ENCODE measurements around the gene FLOT2.

DNA sequence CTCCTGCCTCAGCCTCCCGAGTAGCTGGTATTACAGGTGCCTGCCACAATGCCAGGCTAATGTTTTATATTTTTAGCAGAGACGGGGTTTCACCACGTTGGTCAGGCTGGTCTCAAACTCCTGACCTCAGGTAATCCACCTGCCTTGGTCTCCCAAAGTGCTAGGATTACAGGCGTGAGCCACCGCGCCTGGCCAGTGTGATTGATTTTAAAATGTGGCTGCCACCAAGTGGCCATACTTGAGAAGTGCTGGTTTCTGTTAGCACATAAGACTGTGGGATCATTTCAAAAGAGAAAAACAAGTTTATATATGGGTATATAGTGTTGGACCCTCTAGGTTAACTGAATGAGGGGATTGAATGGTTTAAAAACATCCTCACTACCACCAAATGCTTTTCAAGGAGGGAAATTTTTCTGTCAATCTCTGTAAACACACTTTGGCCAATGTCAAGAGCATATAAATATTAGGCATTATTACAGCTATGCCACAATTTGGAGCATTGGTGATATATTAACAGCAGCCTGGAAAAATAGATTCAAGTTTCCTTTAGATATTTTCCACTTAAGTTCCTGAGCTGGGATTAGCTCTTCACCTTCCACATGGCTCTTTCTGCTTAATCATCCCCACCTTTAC lies 18.9 kb upstream of the FLOT2 start:
- TF ChIP-seq, protein P1, sequence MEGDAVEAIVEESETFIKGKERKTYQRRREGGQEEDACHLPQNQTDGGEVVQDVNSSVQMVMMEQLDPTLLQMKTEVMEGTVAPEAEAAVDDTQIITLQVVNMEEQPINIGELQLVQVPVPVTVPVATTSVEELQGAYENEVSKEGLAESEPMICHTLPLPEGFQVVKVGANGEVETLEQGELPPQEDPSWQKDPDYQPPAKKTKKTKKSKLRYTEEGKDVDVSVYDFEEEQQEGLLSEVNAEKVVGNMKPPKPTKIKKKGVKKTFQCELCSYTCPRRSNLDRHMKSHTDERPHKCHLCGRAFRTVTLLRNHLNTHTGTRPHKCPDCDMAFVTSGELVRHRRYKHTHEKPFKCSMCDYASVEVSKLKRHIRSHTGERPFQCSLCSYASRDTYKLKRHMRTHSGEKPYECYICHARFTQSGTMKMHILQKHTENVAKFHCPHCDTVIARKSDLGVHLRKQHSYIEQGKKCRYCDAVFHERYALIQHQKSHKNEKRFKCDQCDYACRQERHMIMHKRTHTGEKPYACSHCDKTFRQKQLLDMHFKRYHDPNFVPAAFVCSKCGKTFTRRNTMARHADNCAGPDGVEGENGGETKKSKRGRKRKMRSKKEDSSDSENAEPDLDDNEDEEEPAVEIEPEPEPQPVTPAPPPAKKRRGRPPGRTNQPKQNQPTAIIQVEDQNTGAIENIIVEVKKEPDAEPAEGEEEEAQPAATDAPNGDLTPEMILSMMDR (conservative IDR thresholded peaks at IDR 0.05): peak; percentile 82
- TF ChIP-seq ZFX (IDR thresholded peaks at IDR 0.05): no peak
